ENCODE data around the gene FGF23.

FGF23 gene

DNA sequence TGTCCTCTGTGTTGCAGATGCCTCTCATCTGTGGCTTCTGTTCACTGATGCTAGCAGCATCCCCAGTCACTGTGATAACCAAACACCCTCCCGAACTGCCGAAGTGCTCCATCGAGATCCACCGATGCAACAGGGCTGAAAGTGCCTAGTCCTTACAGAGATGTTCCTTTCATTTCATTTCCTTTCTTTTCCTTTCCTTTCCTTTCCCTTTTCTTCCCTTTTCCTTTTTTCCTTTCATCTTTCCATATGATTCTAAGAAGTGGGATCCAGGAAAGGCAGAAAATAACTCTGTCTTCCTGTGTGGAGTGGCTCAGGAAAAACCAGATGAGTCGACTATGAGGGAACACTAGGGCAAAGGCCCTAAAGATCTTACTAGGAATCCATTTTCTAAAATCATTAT lies 39.4 kb upstream of the FGF23 start:
- Histone ChIP-seq H3K9ac (ENCODE audit: low read depth, low read length, poor library complexity, severe bottlenecking) (no peak overlapping the region), H2AFZ (ENCODE audit: low read length) (no peak overlapping the region), H3F3A (ENCODE audit: low read depth) (no peaks in the 10 kb centered on the region), H4K20me1 (ENCODE audit: insufficient read depth, low read length, poor library complexity, severe bottlenecking) (no peaks in the 10 kb centered on the region), H3K4me2 (ENCODE audit: low read depth, low read length, poor library complexity, severe bottlenecking) (no peak overlapping the region), H3K36me3 (ENCODE audit: insufficient read depth, low read length) (no peaks in the 10 kb centered on the region), H3K4me1 (ENCODE audit: insufficient read depth, low read length, poor library complexity, severe bottlenecking) (peaks cover 9% of the 10 kb centered on the region), H3K9me2 (replicated peaks; ENCODE audit: low read depth, low read length) (no peaks in the 10 kb centered on the region), H3K79me2 (ENCODE audit: insufficient read depth, low read length) (no peaks in the 10 kb centered on the region), H3K27me3 (ENCODE audit: insufficient read depth, low read length, poor library complexity, severe bottlenecking) (no peaks in the 10 kb centered on the region), H3K9me3 (ENCODE audit: insufficient read depth, low read depth, low read length) (no peaks in the 10 kb centered on the region), H3K4me3 (ENCODE audit: low read length, poor library complexity, severe bottlenecking) (no peak overlapping the region)
- TF ChIP-seq EZH2phosphoT487 (IDR thresholded peaks at IDR 0.05; ENCODE audit: borderline replicate concordance) (no peak), CTCF (conservative IDR thresholded peaks at IDR 0.05; ENCODE audit: low read length) (no peak)

DNA sequence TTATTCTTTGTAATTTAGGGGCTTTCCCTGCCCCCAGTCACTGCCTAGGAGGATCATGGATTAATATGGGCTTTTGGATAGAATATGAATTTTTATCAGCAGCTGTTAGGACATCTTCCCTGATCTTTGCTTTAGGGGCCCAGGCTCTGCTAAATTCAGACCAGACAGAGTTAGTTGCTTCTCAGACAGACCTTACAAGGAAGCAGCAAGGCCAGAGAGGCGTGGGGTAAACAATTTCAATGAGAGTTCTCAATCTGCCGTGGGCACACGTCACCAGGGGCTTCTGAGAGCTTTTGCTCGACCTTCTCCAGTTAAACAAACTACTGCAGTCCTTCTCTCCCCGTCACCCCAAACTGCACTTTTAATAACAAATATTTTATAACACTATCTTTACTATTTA lies 38.4 kb upstream of the FGF23 start:
- H3K4me2 ChIP-seq (ENCODE audit: low read depth, low read length, poor library complexity, severe bottlenecking), result no peak overlapping the region
- no peak for TF ChIP-seq CTCF (conservative IDR thresholded peaks at IDR 0.05; ENCODE audit: low read length)
- no peak for TF ChIP-seq EZH2phosphoT487 (IDR thresholded peaks at IDR 0.05; ENCODE audit: borderline replicate concordance)
- no peaks in the 10 kb centered on the region for H3K9me2 ChIP-seq (replicated peaks; ENCODE audit: low read depth, low read length)
- H3K27me3 ChIP-seq (ENCODE audit: insufficient read depth, low read length, poor library complexity, severe bottlenecking), result no peaks in the 10 kb centered on the region
- H3K4me3 ChIP-seq (ENCODE audit: low read length, poor library complexity, severe bottlenecking), result no peak overlapping the region
- H3K9ac ChIP-seq (ENCODE audit: low read depth, low read length, poor library complexity, severe bottlenecking), result no peak overlapping the region
- H3K9me3 ChIP-seq (ENCODE audit: insufficient read depth, low read depth, low read length), result no peaks in the 10 kb centered on the region
- no peak overlapping the region for H2AFZ ChIP-seq (ENCODE audit: low read length)
- H4K20me1 ChIP-seq (ENCODE audit: insufficient read depth, low read length, poor library complexity, severe bottlenecking), result no peaks in the 10 kb centered on the region
- no peaks in the 10 kb centered on the region for H3K79me2 ChIP-seq (ENCODE audit: insufficient read depth, low read length)
- H3K36me3 ChIP-seq (ENCODE audit: insufficient read depth, low read length), result no peaks in the 10 kb centered on the region
- H3F3A ChIP-seq (ENCODE audit: low read depth), result no peaks in the 10 kb centered on the region
- peaks cover 9% of the 10 kb centered on the region for H3K4me1 ChIP-seq (ENCODE audit: insufficient read depth, low read length, poor library complexity, severe bottlenecking)

DNA sequence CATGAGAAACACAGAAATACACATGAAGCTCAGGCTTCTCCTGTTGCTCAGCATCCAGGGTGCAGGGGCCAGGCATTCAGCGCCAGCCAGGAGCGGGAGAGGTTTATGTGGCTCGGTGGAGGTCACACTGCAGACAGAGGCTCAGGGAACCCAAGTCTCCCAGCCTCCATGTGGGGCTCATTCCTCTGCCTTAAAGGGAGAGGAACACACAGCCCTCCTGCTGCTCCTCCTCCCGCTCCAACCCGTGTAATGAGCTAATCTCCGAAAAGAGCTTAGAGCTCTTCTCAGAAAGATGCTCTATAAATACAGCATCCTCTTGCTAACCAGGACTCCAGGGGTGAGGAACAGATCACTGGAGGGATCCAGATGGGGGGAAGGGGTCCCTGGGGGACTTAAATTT lies 37.9 kb upstream of the FGF23 start:
- no peaks in the 10 kb centered on the region for H3F3A ChIP-seq (ENCODE audit: low read depth)
- no peak overlapping the region for H3K4me2 ChIP-seq (ENCODE audit: low read depth, low read length, poor library complexity, severe bottlenecking)
- H3K36me3 ChIP-seq (ENCODE audit: insufficient read depth, low read length), result no peaks in the 10 kb centered on the region
- peaks cover 9% of the 10 kb centered on the region for H3K4me1 ChIP-seq (ENCODE audit: insufficient read depth, low read length, poor library complexity, severe bottlenecking)
- H3K27me3 ChIP-seq (ENCODE audit: insufficient read depth, low read length, poor library complexity, severe bottlenecking), result no peaks in the 10 kb centered on the region
- no peak overlapping the region for H3K9ac ChIP-seq (ENCODE audit: low read depth, low read length, poor library complexity, severe bottlenecking)
- H3K9me3 ChIP-seq (ENCODE audit: insufficient read depth, low read depth, low read length), result no peaks in the 10 kb centered on the region
- no peaks in the 10 kb centered on the region for H3K9me2 ChIP-seq (replicated peaks; ENCODE audit: low read depth, low read length)
- H4K20me1 ChIP-seq (ENCODE audit: insufficient read depth, low read length, poor library complexity, severe bottlenecking), result no peaks in the 10 kb centered on the region
- H3K79me2 ChIP-seq (ENCODE audit: insufficient read depth, low read length), result no peaks in the 10 kb centered on the region
- TF ChIP-seq CTCF (conservative IDR thresholded peaks at IDR 0.05; ENCODE audit: low read length), result no peak
- no peak for TF ChIP-seq EZH2phosphoT487 (IDR thresholded peaks at IDR 0.05; ENCODE audit: borderline replicate concordance)
- no peak overlapping the region for H2AFZ ChIP-seq (ENCODE audit: low read length)
- H3K4me3 ChIP-seq (ENCODE audit: low read length, poor library complexity, severe bottlenecking), result no peak overlapping the region

Measured in Loucy (cell line).